HG02588 (cell line): ENCODE measurements around the gene SGK1.
"Not testable (repeated sequence)": the region's sequence is repeated elsewhere in the genome, so short reads cannot be mapped to it uniquely, and the experiment has no call there.

Source experiments
- ATAC-seq: cut with Tn5 transposase; IDR thresholded peaks from one replicate; pipeline ENCODE4 v1.9.1; 2021; ENCODE audit warnings: mild to moderate bottlenecking, moderate library complexity; ENCODE audit not compliant: unreplicated experiment

SGK1 gene

GRCh38 chr6:134195164-134195906, 122.6 kb downstream of the SGK1 start:
- no peak for ATAC-seq

- no peak for ATAC-seq
Measured at GRCh38 chr6:134193536-134194498, 124.1 kb downstream of the SGK1 start.

- ATAC-seq: not testable (repeated sequence)
Measured at GRCh38 chr6:134192609-134193008, 125.3 kb downstream of the SGK1 start.

- ATAC-seq: no peak
Measured at GRCh38 chr6:134190883-134191282, 127.0 kb downstream of the SGK1 start.

- no peak for ATAC-seq
Measured at GRCh38 chr6:134187751-134188150, 130.2 kb downstream of the SGK1 start.

- no peak for ATAC-seq
Measured at GRCh38 chr6:134187154-134187553, 130.8 kb downstream of the SGK1 start.

GRCh38 chr6:134186355-134186754, 131.6 kb downstream of the SGK1 start:
- no peak for ATAC-seq

- ATAC-seq: no peak
Measured at GRCh38 chr6:134185277-134185676, 132.6 kb downstream of the SGK1 start.

GRCh38 chr6:134183844-134184243, 134.1 kb downstream of the SGK1 start:
- no peak for ATAC-seq

GRCh38 chr6:134182528-134182927, 135.4 kb downstream of the SGK1 start:
- no peak for ATAC-seq

GRCh38 chr6:134181726-134182125, 136.2 kb downstream of the SGK1 start:
- not testable (repeated sequence) for ATAC-seq

- ATAC-seq: not testable (repeated sequence)
Measured at GRCh38 chr6:134181251-134181650, 136.7 kb downstream of the SGK1 start.

- not testable (repeated sequence) for ATAC-seq
Measured at GRCh38 chr6:134180540-134180939, 137.4 kb downstream of the SGK1 start.

- peak; percentile 26 for ATAC-seq
Measured at GRCh38 chr6:134178161-134179044, 139.5 kb downstream of the SGK1 start.

- ATAC-seq: no peak
Measured at GRCh38 chr6:134177753-134178160, 140.2 kb downstream of the SGK1 start.

- ATAC-seq: no peak
Measured at GRCh38 chr6:134177236-134177635, 140.7 kb downstream of the SGK1 start.

- no peak for ATAC-seq
Measured at GRCh38 chr6:134176264-134176975, 141.5 kb downstream of the SGK1 start.

GRCh38 chr6:134175532-134176263, 142.2 kb downstream of the SGK1 start:
- no peak for ATAC-seq
